ENCODE results near the gene DRD1.
"Not testable (repeated sequence)": the region's sequence is repeated elsewhere in the genome, so short reads cannot be mapped to it uniquely, and the experiment has no call there.

The DRD1 gene

DNA sequence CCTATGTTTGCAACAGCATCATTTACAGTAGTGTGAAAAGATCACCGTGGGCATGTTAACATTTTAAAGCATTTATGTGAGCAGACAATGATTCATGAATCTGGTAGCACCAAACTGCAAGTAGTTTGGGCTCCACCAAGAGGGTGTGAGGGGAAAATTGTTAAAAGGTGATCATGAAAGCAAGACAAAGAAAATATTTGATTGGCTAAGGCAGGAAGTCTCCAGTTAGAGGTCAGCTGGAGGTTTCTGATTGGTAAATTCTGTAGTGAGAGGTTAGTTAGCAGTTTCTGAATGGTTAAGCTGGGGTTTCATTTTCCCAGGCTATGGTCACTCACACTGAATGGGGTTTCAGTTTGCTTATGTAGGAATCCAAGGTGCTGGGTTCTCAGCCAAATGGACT lies 13.5 kb upstream of the DRD1 start:
- H3K4me1 Mint-ChIP-seq = peaks cover 3% of the 10 kb centered on the region
- H3K9me3 Mint-ChIP-seq = no peaks in the 10 kb centered on the region
- no peaks in the 10 kb centered on the region for H3K36me3 Mint-ChIP-seq
- H3K4me3 Mint-ChIP-seq = no peak overlapping the region
- H3K27me3 Mint-ChIP-seq = peaks cover 9% of the 10 kb centered on the region
- H3K27ac Mint-ChIP-seq = no peak overlapping the region

DNA sequence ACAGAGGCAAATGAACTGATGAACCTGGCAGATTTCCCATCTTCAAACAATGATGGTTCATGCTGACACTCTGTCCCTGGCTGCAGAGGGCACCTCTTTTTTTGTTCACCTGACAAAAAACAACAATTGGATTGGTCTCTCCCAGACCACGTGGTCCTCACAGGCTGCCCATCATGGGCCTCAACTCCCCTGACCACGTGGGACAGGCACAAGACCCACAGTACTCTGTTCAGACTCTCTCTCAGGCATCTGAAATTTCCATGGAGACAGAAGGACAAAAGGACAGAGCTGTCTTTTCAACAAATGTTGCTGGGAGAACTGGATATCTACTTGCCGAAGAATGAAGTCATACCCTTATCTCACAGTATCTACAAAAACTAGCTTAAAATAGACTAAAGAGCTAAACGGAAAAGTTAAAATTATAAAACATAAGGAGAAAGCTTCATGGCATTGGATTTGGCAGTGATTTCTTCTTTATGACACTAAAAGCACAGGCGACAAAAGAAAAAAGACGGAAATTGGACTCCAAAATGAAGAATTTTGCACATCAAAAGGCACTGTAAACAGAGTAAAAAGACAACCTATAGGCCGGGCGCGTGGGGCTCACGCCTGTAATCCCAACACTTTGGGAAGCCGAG lies 12.2 kb upstream of the DRD1 start:
- Mint-ChIP-seq H3K9me3 (no peaks in the 10 kb centered on the region), H3K36me3 (no peaks in the 10 kb centered on the region), H3K27ac (no peak overlapping the region), H3K4me3 (no peak overlapping the region), H3K27me3 (peaks cover 9% of the 10 kb centered on the region), H3K4me1 (peaks cover 3% of the 10 kb centered on the region)

DNA sequence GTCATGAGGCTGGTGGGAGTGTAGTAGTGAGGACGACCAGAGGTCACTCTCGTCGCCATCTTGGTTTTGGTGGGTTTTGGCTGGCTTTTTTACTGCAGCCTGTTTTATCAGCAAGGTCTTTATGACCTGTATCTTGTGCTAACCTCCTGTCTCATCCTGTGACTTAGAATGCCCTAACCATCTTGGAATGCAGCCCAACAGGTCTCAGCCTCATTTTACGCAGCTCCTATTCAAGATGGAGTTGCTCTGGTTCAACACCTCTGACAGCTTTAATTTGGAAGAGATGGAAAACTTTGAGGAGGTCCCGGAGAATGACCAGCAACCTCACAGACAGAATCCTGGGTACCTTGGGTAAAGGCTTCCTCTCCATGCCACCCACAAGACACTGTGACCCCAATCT lies 10.4 kb upstream of the DRD1 start:
- not testable (repeated sequence) for H3K27ac Mint-ChIP-seq, H3K4me1 Mint-ChIP-seq, H3K9me3 Mint-ChIP-seq, H3K4me3 Mint-ChIP-seq, H3K36me3 Mint-ChIP-seq, H3K27me3 Mint-ChIP-seq

DNA sequence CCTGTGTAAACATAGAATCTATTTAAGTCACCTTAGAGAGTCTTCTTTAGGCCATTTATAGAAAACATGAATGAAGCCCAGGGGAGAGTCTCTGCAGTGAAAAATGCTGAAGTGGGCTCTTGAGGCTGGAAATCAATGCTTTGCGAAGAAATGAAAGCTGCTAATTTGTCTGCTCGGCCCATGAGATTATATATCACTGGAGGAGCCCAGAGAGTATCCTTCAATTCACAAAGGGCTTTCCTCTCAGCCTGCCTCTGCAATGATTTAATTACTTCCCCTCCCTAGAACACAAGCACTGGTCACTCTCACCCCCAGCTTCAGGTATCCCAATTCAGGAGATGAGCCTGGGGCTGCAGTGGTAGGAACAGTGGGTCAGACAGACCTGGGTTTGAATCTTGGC lies 8.2 kb upstream of the DRD1 start:
- Mint-ChIP-seq H3K27ac (no peak overlapping the region), H3K4me3 (no peak overlapping the region), H3K4me1 (no peaks in the 10 kb centered on the region), H3K9me3 (no peaks in the 10 kb centered on the region), H3K27me3 (peaks cover 18% of the 10 kb centered on the region), H3K36me3 (no peaks in the 10 kb centered on the region)

DNA sequence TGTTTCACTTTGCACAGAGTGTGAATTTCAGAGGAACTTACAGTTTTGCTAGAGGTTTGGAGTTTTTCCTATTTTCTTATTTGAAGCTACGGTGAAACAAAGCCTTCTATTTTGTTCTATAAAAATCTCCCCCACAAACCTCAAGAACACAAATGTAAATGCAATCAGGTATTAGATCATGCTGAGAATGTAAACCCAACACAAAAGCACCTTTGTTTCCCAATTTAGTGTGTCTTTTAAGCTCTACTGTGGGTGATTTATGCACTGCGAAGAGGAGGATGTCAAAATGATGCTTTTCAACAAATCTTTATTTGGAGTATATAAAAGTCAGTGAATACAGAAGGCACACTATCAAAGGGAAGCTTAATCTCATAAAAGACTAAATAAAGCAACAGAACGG lies 4.3 kb upstream of the DRD1 start:
- no peaks in the 10 kb centered on the region for H3K9me3 Mint-ChIP-seq
- no peak overlapping the region for H3K27ac Mint-ChIP-seq
- peaks cover 9% of the 10 kb centered on the region for H3K4me1 Mint-ChIP-seq
- no peak overlapping the region for H3K4me3 Mint-ChIP-seq
- peaks cover 22% of the 10 kb centered on the region for H3K27me3 Mint-ChIP-seq
- H3K36me3 Mint-ChIP-seq = no peaks in the 10 kb centered on the region

DNA sequence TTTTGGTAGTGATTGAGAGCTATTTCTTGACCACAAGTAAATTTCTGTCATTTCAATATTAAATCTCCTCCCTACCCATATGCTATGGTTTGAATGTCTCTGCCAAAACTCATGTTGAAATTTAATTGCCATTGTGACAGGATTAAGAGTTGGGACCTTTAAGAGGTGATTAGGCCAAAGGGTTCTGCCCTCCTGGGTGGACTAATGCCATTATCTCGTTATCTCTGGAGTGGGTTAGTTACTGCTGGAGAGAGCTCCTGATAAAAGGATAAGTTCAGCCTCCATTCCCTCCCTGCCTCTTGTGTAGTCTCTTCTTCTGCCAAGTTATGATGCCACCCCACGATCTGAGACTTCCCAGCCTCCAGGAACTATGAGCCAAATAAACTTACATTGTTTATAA lies 3.6 kb upstream of the DRD1 start:
- no peak overlapping the region for H3K4me3 Mint-ChIP-seq
- H3K36me3 Mint-ChIP-seq = no peaks in the 10 kb centered on the region
- H3K4me1 Mint-ChIP-seq = peaks cover 10% of the 10 kb centered on the region
- no peak overlapping the region for H3K27ac Mint-ChIP-seq
- no peaks in the 10 kb centered on the region for H3K9me3 Mint-ChIP-seq
- peaks cover 26% of the 10 kb centered on the region for H3K27me3 Mint-ChIP-seq

DNA sequence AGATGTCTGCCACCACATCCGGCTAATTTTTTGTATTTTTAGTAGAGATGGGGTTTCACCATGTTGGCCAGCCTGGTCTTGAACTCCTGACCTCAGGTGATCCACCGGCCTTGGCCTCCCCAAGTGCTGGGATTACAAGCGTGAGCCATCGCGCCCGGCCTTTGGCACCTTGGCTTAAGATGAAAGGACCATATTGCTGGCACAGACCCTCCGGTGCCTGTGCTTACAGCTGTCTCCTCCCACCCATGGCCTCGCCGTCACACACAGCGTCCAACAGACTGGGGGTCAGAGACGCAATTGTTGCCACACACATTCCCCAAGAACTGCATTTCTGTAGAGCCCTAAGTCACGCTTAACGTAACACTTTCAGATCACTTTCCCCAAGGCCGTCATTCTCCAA lies 2.4 kb upstream of the DRD1 start:
- peaks cover 38% of the 10 kb centered on the region for H3K27me3 Mint-ChIP-seq
- not testable (repeated sequence) for H3K4me3 Mint-ChIP-seq, H3K9me3 Mint-ChIP-seq

DNA sequence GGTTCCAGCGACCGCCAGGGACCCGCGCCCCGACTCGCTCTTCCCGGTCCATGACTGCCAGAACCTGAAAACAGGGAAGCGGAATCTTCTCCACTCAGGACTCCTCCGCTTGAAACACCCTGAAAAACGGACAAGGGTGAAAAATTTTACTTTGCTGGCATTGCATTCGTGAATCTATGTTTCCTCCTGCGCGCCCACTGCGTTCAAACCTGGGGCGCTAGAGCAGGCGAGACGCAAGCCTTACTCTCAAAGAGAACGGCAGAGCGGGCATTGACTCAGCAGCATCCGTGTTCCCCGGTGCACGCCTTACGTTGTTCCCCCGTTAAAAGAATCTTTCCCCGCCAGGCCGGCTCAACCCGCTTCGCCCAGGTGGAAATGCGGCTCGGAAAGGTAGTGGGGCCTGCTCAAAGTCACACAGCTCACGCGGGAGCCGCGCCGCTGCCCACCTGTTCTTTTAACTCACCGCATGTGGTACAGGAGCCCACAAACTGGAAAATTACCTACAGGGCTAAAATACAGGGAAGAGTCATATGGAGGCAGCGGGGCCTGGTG lies 999 bp upstream of the DRD1 start:
- Mint-ChIP-seq H3K27ac (no peak overlapping the region), H3K4me1 (peaks cover 10% of the 10 kb centered on the region), H3K9me3 (no peaks in the 10 kb centered on the region), H3K27me3 (peaks cover 42% of the 10 kb centered on the region), H3K4me3 (peak overlapping the region; percentile 88), H3K36me3 (no peaks in the 10 kb centered on the region)

More for the DNA sequence above, 2.4 kb upstream of the DRD1 start:
- not testable (repeated sequence) for H3K27ac Mint-ChIP-seq, H3K36me3 Mint-ChIP-seq, H3K4me1 Mint-ChIP-seq

DNA sequence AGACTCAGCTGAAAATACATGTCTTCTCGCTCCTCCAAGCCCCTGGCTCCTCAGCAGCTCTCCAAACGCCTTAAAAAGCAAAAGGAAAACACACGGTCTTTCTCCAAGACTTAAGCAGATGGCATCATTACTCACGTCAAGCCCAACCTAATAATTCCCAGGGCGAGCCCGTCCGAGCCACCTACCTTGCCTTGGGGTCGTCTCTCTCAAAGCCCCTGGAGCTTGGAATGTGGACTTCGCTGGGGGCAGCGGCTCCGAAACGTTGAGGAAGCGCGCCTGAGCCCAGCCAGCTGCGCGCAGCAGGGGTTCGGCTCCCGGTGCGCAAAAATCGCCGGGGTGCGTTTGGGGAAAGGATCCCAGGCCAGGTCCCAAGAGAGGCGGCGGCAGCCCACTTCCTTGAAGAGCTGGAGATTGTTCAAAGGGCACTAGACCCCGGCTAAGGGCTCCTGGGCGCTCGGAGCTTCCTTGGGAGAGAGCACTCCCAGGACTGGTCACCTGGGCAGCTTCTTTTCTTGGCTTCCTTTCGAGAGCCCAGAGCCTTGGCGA lies 395 bp downstream of the DRD1 start:
- no peaks in the 10 kb centered on the region for H3K36me3 Mint-ChIP-seq
- H3K9me3 Mint-ChIP-seq = no peaks in the 10 kb centered on the region
- peaks cover 43% of the 10 kb centered on the region for H3K27me3 Mint-ChIP-seq
- H3K27ac Mint-ChIP-seq = no peak overlapping the region
- H3K4me3 Mint-ChIP-seq = peak overlapping the region; percentile 33
- H3K4me1 Mint-ChIP-seq = peaks cover 10% of the 10 kb centered on the region

DNA sequence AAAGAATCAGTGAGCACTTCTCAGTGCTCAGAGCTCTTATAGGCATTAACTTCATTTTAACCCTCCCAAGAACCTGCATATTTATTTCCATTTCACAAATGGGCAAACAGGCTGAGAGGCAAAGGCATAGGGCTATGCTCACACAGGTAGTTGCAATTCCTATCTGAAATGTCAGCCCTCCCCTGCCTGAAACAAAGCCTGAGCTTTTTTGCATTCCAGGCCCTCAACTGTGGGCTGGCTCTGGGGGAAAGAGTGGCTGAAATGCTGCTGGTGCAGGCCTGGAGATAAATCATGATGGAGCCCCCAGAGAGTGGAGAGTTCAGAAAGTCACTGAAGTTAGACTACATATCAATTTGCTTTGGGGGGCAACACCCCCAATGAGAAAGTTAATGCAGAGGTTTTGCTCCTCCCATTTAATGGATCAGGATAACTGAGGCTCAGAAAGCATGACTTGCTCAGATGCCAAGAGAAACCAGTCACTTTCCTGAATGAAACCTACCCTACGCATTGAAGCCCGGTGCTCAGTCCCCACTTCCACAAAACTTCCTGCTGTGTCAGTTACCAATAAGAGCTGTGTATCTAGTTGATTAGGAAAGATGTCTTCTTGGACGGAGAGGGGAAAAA lies 5.6 kb downstream of the DRD1 start:
- Mint-ChIP-seq H3K36me3 (no peaks in the 10 kb centered on the region), H3K27ac (no peak overlapping the region), H3K4me3 (no peak overlapping the region), H3K9me3 (no peaks in the 10 kb centered on the region), H3K27me3 (peaks cover 22% of the 10 kb centered on the region), H3K4me1 (peaks cover 2% of the 10 kb centered on the region)

DNA sequence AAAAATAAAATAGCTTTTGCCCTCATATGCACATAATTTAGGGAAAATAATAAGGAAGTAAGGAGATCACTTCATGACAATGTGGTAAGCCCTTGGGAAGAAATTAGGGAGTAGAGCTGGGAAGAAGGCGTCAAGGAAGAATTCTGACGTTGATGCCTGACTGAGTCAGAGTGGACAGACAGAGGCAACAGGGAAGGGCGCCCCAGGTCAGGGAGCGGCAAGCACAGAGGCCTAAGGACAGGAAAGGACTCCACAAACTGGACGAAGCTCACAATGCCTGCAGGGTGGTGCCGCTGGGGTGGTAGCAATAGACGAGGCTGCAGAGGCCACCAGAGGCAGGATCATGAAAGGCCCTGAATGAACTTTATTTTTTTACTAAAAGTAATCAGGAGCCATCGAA lies 7.6 kb downstream of the DRD1 start:
- H3K27me3 Mint-ChIP-seq = peaks cover 6% of the 10 kb centered on the region
- no peaks in the 10 kb centered on the region for H3K4me1 Mint-ChIP-seq
- no peak overlapping the region for H3K27ac Mint-ChIP-seq
- no peaks in the 10 kb centered on the region for H3K36me3 Mint-ChIP-seq
- H3K9me3 Mint-ChIP-seq = no peaks in the 10 kb centered on the region
- H3K4me3 Mint-ChIP-seq = no peak overlapping the region

DNA sequence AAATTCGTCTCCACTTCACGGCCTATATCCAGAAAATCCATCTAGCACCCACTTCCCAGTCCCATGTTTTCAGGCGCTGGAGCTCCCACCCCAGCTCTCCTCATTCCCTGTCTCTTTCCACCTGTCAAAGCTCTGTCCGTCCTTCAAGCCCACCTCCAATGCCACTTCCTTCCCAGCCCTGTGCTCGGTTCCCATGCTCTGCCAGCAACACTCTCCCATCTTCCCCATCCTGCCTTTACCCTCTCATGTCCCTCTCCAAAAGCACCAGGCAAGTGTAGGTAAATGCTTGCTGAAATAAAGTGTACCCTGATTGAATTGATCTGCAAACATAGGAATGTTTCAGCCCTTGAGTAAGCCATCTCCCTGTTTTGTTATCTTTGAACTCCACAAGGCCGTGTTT lies 9.2 kb downstream of the DRD1 start:
- H3K4me3 Mint-ChIP-seq = no peak overlapping the region
- H3K36me3 Mint-ChIP-seq = no peaks in the 10 kb centered on the region
- no peaks in the 10 kb centered on the region for H3K4me1 Mint-ChIP-seq
- peaks cover 2% of the 10 kb centered on the region for H3K27me3 Mint-ChIP-seq
- no peak overlapping the region for H3K27ac Mint-ChIP-seq
- H3K9me3 Mint-ChIP-seq = no peaks in the 10 kb centered on the region

DNA sequence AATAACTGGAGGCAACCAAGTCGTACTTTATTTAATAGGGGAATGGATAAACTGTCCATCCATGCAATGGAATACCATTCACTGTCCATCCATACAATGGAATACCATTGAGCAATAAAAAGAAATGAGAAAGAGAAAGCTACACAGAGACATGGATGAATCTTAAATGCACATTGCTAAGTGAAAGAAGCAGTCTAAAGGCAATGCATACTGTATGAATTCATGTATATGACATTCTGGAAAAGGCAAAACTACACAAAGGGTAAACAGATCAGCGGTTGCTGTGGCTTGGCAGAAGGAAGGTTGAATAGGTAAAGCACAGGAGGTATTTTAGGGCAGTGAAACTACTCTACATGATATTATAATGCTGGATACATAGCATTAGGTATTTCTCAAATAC lies 16.2 kb downstream of the DRD1 start:
- Mint-ChIP-seq H3K36me3 (no peaks in the 10 kb centered on the region), H3K4me1 (no peaks in the 10 kb centered on the region), H3K27ac (no peak overlapping the region), H3K27me3 (peaks cover 14% of the 10 kb centered on the region), H3K9me3 (no peaks in the 10 kb centered on the region), H3K4me3 (no peak overlapping the region)

DNA sequence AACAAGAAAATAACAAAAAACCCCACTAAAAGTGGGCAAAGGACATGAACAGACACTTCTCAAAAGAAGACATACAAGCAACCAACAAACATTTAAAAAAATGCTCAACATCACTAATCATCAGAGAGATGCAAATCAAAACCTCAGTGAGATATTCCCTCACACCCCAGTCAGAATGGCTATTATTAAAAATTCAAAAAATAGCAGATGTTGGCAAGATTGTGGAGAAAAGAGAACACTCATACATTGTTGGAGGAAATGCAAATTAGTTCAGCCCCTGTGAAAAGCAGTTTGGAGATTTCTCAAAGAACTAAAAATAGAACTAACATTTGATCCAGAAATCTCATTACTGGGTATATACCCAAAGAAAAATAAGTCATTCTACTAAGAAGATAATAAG lies 19.4 kb downstream of the DRD1 start:
- H3K36me3 Mint-ChIP-seq, H3K9me3 Mint-ChIP-seq, H3K27ac Mint-ChIP-seq, H3K4me3 Mint-ChIP-seq, H3K4me1 Mint-ChIP-seq: not testable (repeated sequence)
- peaks cover 22% of the 10 kb centered on the region for H3K27me3 Mint-ChIP-seq

DNA sequence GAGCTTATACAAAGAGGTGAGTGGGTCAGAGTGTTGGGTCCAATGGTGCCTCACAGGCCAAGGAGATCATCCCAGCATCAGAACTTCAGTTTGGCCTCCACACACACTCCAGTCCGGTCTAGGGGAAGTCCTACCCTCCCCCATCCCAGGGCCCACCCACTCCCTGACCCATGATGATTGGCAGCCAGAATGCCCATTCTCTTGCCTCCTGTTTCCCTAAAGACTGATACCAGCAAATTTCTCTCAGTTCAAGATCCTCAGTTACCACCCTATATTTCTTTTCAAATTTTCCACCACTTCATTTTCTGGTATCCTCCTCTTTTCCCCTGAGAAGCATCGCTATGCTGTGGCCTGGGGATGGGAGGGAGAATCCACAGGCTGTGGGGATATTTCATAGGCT lies 21.9 kb downstream of the DRD1 start:
- Mint-ChIP-seq H3K36me3 (no peaks in the 10 kb centered on the region), H3K9me3 (no peaks in the 10 kb centered on the region), H3K4me3 (no peak overlapping the region), H3K4me1 (no peaks in the 10 kb centered on the region), H3K27ac (no peak overlapping the region), H3K27me3 (peaks cover 30% of the 10 kb centered on the region)

DNA sequence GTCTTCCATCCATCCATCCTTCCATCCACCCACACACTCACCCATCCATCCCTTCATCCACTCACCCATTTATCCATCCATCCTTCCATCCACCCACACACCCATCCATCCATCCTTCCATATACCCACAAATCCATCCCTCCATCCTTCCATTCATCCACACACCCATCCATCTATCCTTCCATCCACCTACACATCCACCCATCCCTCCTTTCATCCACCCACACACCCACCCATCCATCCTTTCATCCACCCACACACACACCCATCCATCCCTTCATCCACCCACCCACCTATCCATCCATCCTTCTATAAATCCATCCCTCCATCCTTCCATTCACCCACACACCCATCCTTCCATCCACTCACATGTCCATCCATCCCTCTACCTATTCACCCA lies 23.6 kb downstream of the DRD1 start:
- H3K27ac Mint-ChIP-seq = no peak overlapping the region
- H3K36me3 Mint-ChIP-seq = no peaks in the 10 kb centered on the region
- no peaks in the 10 kb centered on the region for H3K4me1 Mint-ChIP-seq
- peaks cover 30% of the 10 kb centered on the region for H3K27me3 Mint-ChIP-seq
- H3K9me3 Mint-ChIP-seq = peaks cover 5% of the 10 kb centered on the region
- H3K4me3 Mint-ChIP-seq = no peak overlapping the region

Measured in activated naive CD4-positive, alpha-beta T cell treated with anti-CD3 and anti-CD28 coated beads, Interleukin-2, amount 50 U/mL, for 24 hours (primary cell).